Measurements from ENCODE around the gene MED19.
"Not testable (repeated sequence)": the region's sequence is repeated elsewhere in the genome, so short reads cannot be mapped to it uniquely, and the experiment has no call there.

The MED19 gene

DNA sequence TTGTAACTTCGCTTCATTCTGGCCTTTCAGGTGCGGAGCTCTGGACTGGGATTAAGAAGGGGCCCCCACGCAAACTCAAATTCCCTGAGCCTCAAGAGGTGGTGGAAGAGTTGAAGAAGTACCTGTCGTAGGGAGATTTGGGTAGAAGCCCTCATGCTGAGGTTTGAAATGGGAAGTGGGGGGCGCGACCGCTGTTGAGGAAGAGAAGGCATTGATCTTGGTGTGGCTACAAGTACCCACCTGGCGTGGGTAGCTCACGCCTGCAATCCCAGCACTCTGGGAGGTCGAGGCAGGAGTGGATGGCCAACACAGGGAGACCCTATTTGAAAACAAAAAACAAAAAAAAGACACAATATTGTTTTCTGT is 30.1 kb upstream of the MED19 start:
- peak overlapping the region; percentile 93 to 99 (median 98) for H3K9ac ChIP-seq
- peak overlapping the region; percentile 76 to 94 (median 92) for H3K4me2 ChIP-seq
- no peaks in the 10 kb centered on the region for H3K27me3 ChIP-seq
- H3K36me3 ChIP-seq: peaks cover 70 to 88% (median 82%) of the 10 kb centered on the region in 11 experiments
- no peak for TF ChIP-seq Cebpa-rat (IDR thresholded peaks at IDR 0.05)
- H3K9me3 ChIP-seq (replicated peaks in 1 of 11): no peaks in the 10 kb centered on the region
- peaks cover 9 to 57% (median 21%) of the 10 kb centered on the region in 11 experiments; a peak in 17 of 22 replicates for H4K20me1 ChIP-seq
- peaks cover 25 to 46% (median 35%) of the 10 kb centered on the region in 10 experiments; a peak in 19 of 20 replicates for H3K4me1 ChIP-seq
- peak overlapping the region; percentile 79 to 99 (median 93) for H3K4me3 ChIP-seq
- peak overlapping the region; percentile 93 to 99 (median 97) for H3K27ac ChIP-seq

DNA sequence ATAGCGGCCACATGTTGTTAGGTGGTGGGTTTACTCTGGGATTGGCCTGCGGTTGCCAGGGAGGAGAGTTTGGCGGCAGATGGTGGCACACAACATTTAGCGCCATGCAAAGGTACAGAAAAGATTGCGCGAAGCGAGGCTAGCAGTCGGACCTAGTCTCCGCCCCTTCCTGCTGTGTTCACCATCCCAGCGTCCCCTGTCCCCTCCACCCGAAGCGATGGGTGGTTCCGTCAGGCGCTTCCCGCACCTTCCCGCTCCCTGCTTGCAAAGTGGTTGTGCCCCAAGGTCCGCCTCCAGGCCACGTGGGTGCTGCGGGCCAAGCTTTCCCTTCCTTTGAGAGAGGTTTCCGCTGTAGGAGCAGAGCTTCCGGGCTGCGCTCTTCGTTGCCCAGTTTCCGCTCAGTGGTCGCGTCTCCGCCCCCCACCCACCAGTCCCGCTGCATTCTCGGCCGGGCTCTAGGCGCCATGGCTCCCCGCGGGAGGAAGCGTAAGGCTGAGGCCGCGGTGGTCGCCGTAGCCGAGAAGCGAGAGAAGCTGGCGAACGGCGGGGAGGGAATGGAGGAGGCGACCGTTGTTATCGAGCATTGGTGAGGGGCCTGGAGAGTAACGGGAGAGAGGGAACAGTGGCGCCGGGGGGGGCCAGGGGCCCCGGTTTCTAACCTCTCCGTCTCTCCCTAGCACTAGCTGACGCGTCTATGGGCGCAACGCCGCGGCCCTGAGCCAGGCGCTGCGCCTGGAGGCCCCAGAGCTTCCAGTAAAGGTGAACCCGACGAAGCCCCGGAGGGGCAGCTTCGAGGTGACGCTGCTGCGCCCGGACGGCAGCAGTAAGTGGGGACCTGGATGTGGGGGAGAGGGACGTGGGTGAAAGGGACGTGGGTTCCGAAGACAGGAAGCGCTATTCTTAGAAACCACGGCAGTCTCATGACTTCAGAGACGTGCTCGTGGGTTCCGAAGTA is 29.4 kb upstream of the MED19 start, which contains the start of gene SELENOH:
Gene SELENOH, plus strand, starts transcription at position 360 of the 955 bp plus-strand sequence. Its CDS starts 105 bp downstream, at position 465.
- Histone ChIP-seq H3K9me3 (replicated peaks in 1 of 11) (no peaks in the 10 kb centered on the region), H3K4me1 (peaks cover 25 to 46% (median 35%) of the 10 kb centered on the region in 10 experiments; a peak in 19 of 20 replicates), H4K20me1 (peaks cover 10 to 57% (median 26%) of the 10 kb centered on the region in 11 experiments; a peak in 18 of 22 replicates), H3K9ac (peak within 1 kb of the TSS; percentile 93 to 99 (median 98)), H3K36me3 (peaks cover 67 to 88% (median 82%) of the 10 kb centered on the region in 11 experiments), H3K27me3 (no peaks in the 10 kb centered on the region), H3K27ac (peak within 1 kb of the TSS; percentile 93 to 99 (median 97)), H3K4me2 (peak within 1 kb of the TSS; percentile 82 to 94 (median 93)), H3K4me3 (peak within 1 kb of the TSS; percentile 79 to 99 (median 93))
- no peak for TF ChIP-seq Cebpa-rat (IDR thresholded peaks at IDR 0.05)

DNA sequence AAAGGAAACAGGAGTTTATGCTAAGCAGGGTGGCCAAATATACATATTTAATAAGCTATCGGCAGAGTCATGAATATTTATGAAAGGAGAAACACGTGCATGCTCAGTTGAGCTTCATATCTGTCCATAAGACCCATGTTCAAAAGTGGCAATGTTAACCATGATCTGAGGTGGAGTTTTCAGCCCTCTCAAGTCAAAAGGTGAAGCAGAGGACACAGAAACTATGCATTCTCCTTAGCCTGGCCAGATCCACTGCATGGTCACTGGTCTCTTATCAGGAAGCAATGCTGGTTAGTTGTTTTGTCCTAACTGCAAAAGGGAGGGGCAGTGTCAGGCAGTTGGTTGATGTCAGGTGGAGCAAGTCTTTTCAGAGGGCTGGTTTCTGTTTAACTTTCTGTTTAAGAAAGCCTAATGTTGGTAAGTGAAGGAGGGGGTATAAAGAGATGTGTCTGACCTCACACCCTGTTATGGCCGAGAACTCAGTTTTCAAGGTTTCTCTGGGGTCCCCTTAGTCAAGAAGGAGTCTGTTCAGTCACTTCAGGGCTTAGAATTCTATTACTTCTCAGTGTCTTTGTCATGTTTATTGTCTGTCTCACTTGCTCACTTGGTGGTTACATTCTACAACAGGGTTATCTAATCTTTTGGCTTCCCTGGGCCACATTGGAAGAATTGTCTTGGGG is 23.7 kb upstream of the MED19 start:
- TF ChIP-seq Cebpa-rat (IDR thresholded peaks at IDR 0.05): no peak
- Histone ChIP-seq H3K4me3 (no peak overlapping the region), H3K4me2 (no peak overlapping the region), H4K20me1 (peaks cover 8 to 73% (median 65%) of the 10 kb centered on the region in 11 experiments; a peak in 21 of 22 replicates), H3K27me3 (no peaks in the 10 kb centered on the region), H3K4me1 (peaks cover 10 to 33% (median 20%) of the 10 kb centered on the region in 10 experiments; a peak in 19 of 20 replicates), H3K9ac (no peak overlapping the region), H3K9me3 (replicated peaks in 1 of 11) (no peaks in the 10 kb centered on the region), H3K36me3 (peaks cover 48 to 99% (median 87%) of the 10 kb centered on the region in 11 experiments), H3K27ac (no peak overlapping the region)

DNA sequence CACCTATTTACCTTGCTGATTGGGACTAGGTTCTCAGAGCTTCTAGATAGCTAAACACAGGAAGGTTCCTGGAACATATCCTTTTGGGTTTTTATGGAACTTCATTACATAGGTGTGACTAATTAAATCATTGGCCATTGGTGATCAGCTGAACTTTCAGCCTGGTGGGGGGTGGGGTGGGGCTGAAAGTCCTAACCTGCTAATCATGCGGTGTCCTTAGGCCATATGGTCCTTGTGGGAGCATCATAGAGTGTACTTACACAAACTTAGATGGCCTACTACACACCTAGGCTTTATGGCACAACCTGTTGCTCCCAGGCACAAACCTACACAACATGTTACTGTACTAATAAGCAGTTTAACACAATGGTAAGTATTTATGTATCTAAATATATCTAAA is 20.6 kb upstream of the MED19 start:
- H3K27ac ChIP-seq: no peak overlapping the region
- H3K4me1 ChIP-seq: peaks cover 0 to 20% (median 7%) of the 10 kb centered on the region in 10 experiments; a peak in 10 of 20 replicates

DNA sequence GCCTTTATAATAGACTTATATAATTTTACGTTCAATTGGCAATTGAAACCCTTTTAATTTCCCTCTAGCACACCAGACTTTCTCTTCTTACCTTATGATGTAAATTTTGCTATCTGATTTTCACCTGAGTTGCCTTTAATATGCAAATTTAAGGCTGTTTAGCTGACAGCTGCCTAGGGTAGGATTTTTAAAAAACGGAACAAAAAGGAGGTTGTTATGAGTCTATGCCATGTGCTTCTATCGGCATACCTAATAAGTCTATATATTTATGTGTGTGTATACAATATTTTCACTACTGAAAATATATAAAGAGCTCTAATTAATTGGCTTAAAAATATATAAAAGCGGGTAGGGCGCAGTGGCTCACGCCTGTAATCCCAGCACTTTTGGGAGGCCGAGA is 17.5 kb upstream of the MED19 start:
- H3K9me3 ChIP-seq (replicated peaks in 1 of 11): no peaks in the 10 kb centered on the region
- no peaks in the 10 kb centered on the region for H3K27me3 ChIP-seq
- H3K4me1 ChIP-seq: peaks cover 0 to 20% (median 7%) of the 10 kb centered on the region in 10 experiments; a peak in 10 of 20 replicates
- no peak overlapping the region for H3K9ac ChIP-seq
- H3K36me3 ChIP-seq: peaks cover 9 to 86% (median 59%) of the 10 kb centered on the region in 11 experiments
- H3K4me3 ChIP-seq: no peak overlapping the region
- H4K20me1 ChIP-seq: peaks cover 8 to 100% (median 94%) of the 10 kb centered on the region in 11 experiments; a peak in 21 of 22 replicates
- no peak for TF ChIP-seq Cebpa-rat (IDR thresholded peaks at IDR 0.05)
- H3K4me2 ChIP-seq: no peak overlapping the region
- H3K27ac ChIP-seq: no peak overlapping the region

More for the DNA sequence above, 20.6 kb upstream of the MED19 start:
- peaks cover 28 to 86% (median 75%) of the 10 kb centered on the region in 11 experiments for H3K36me3 ChIP-seq
- H4K20me1 ChIP-seq: peaks cover 8 to 100% (median 91%) of the 10 kb centered on the region in 11 experiments; a peak in 21 of 22 replicates
- H3K4me2 ChIP-seq: no peak overlapping the region
- no peaks in the 10 kb centered on the region for H3K9me3 ChIP-seq (replicated peaks in 1 of 11)
- no peak overlapping the region for H3K9ac ChIP-seq
- H3K27me3 ChIP-seq: no peaks in the 10 kb centered on the region
- no peak for TF ChIP-seq Cebpa-rat (IDR thresholded peaks at IDR 0.05)
- H3K4me3 ChIP-seq: no peak overlapping the region

DNA sequence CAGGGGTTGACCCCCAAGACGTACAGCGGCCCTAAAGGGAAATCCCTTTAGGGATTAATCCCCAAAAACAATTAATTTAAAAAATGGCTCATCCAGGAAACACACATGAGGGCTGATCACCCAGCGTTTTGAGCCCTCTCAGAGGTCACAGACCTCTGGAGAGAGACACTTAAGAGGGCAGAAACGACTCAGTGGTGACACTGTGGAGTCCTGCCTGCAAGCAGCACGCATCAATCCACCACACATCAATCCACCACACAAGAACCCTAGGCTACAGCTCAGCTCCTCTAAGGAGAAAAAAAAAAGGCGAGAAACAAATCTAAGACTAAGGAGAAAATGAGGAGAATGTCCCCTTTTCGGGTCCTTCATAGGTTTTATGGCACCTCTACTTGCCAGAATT is 16.8 kb upstream of the MED19 start:
- H3K4me2 ChIP-seq: no peak overlapping the region
- H3K27me3 ChIP-seq: no peaks in the 10 kb centered on the region
- no peak overlapping the region for H3K27ac ChIP-seq
- H4K20me1 ChIP-seq: peaks cover 8 to 100% (median 95%) of the 10 kb centered on the region in 11 experiments; a peak in 21 of 22 replicates
- no peaks in the 10 kb centered on the region for H3K9me3 ChIP-seq (replicated peaks in 1 of 11)
- H3K36me3 ChIP-seq: peaks cover 3 to 86% (median 59%) of the 10 kb centered on the region in 11 experiments
- H3K4me1 ChIP-seq: peaks cover 0 to 20% (median 7%) of the 10 kb centered on the region in 10 experiments; a peak in 10 of 20 replicates
- no peak overlapping the region for H3K4me3 ChIP-seq
- no peak for TF ChIP-seq Cebpa-rat (IDR thresholded peaks at IDR 0.05)
- peak overlapping the region in 3 of 11 experiments; percentile 8 to 34 (median 27); a peak in 2 of 22 replicates for H3K9ac ChIP-seq

DNA sequence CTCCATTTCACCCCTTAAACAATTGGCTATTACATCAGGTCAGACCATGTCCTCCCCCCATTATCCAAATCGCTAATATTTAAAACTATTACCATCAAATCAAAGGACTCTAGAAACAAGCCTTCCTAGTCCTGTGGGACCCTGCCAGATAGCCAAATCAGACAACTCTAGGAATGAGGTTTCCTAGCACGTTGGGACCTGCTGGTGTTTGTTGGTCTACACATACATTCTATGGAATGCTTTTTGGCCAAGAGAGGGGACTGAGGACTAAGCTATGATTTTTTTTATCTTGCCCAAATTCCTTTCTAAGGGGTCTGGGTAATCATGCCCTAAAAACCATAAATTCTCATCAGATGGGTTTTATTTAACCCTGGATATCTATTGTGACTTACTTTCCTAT is 15.2 kb upstream of the MED19 start:
- no peaks in the 10 kb centered on the region for H3K9me3 ChIP-seq (replicated peaks in 1 of 11)
- H3K36me3 ChIP-seq: peaks cover 15 to 86% (median 59%) of the 10 kb centered on the region in 11 experiments
- no peak overlapping the region for H3K9ac ChIP-seq
- peaks cover 0 to 13% (median 7%) of the 10 kb centered on the region in 10 experiments; a peak in 10 of 20 replicates for H3K4me1 ChIP-seq
- H4K20me1 ChIP-seq: peaks cover 2 to 100% (median 95%) of the 10 kb centered on the region in 11 experiments; a peak in 21 of 22 replicates
- H3K4me3 ChIP-seq: no peak overlapping the region
- no peak for TF ChIP-seq Cebpa-rat (IDR thresholded peaks at IDR 0.05)
- no peak overlapping the region for H3K4me2 ChIP-seq
- no peak overlapping the region for H3K27ac ChIP-seq
- H3K27me3 ChIP-seq: no peaks in the 10 kb centered on the region

DNA sequence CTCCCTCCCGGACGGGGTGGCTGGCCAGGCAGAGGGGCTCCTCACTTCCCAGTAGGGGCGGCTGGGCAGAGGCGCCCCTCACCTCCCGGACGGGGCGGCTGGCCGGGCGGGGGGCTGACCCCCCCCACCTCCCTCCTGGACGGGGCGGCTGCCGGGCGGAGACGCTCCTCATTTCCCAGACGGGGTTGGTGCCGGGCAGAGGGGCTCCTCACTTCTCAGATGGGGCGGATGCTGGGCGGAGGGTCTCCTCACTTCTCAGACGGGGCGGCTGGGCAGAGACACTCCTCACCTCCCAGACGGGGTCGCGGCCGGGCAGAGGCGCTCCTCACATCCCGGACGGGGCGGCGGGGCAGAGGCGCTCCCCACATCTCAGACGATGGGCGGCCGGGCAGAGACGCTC is 4.7 kb upstream of the MED19 start:
- not testable (repeated sequence) for H3K4me3 ChIP-seq, H3K4me2 ChIP-seq, H3K9ac ChIP-seq, H3K27ac ChIP-seq, H3K27me3 ChIP-seq
- H3K9me3 ChIP-seq (replicated peaks in 1 of 11): peaks cover 0 to 17% (median 9%) of the 10 kb centered on the region in 11 experiments; a peak in 9 of 22 replicates
- H4K20me1 ChIP-seq: peaks cover 8 to 64% (median 49%) of the 10 kb centered on the region in 11 experiments; a peak in 21 of 22 replicates
- H3K36me3 ChIP-seq: peaks cover 36 to 61% (median 50%) of the 10 kb centered on the region in 11 experiments
- H3K4me1 ChIP-seq: peaks cover 11 to 21% (median 16%) of the 10 kb centered on the region in 10 experiments

Measured in BLaER1 treated with 17β-estradiol and CSF1 and Interleukin-3, amounts not matched to agents 10 nM and 100 nM (cell line).